Measurements from ENCODE around the gene SRGAP1.

GRCh38 chr12:64103825-64104740, 259.6 kb downstream of the SRGAP1 start:
- TF ChIP-seq CTCF (conservative IDR thresholded peaks at IDR 0.05) (no peak), ZFX (IDR thresholded peaks at IDR 0.05) (no peak)

All from C4-2B (cell line).